Measurements from ENCODE around the gene RFWD3.
A peak's percentile ranks its signal among the peaks of the same experiment; 100 is the strongest.

RFWD3 gene

GRCh38 chr16:74605332-74605731 is 61.3 kb downstream of the RFWD3 start:
- Histone ChIP-seq H2AFZ (ENCODE audit: low read depth, low read length) (no peak overlapping the region), H3K9me3 (ENCODE audit: insufficient read depth, low read length, severe bottlenecking) (no peaks in the 10 kb centered on the region), H3K36me3 (ENCODE audit: insufficient read depth, low read length) (no peaks in the 10 kb centered on the region; the same call in 1 of the 2 replicates), H3K4me2 (ENCODE audit: insufficient read depth, low read length) (peak overlapping the region; percentile 77), H3K4me3 (ENCODE audit: low read depth in 1 of 2, low read length in 2 of 2) (peak overlapping the region in 1 of 2 experiments; percentile 90; a peak in 2 of 4 replicates), H3K4me1 (ENCODE audit: insufficient read depth, low read length) (peaks cover 64% of the 10 kb centered on the region), H3K79me2 (ENCODE audit: insufficient read depth, low read length) (peaks cover 53% of the 10 kb centered on the region), H3K27me3 (ENCODE audit: insufficient read depth, low read length, poor library complexity) (no peaks in the 10 kb centered on the region), H4K20me1 (ENCODE audit: insufficient read depth, low read length) (peaks cover 23% of the 10 kb centered on the region), H3K27ac (ENCODE audit: low read length) (no peak overlapping the region), H3K9ac (ENCODE audit: low read depth, low read length) (peak overlapping the region; percentile 89)
- TF ChIP-seq EZH2 (IDR thresholded peaks at IDR 0.05; ENCODE audit: borderline replicate concordance, low read depth, low read length, severe bottlenecking) = no peak
- TF ChIP-seq, protein P1, sequence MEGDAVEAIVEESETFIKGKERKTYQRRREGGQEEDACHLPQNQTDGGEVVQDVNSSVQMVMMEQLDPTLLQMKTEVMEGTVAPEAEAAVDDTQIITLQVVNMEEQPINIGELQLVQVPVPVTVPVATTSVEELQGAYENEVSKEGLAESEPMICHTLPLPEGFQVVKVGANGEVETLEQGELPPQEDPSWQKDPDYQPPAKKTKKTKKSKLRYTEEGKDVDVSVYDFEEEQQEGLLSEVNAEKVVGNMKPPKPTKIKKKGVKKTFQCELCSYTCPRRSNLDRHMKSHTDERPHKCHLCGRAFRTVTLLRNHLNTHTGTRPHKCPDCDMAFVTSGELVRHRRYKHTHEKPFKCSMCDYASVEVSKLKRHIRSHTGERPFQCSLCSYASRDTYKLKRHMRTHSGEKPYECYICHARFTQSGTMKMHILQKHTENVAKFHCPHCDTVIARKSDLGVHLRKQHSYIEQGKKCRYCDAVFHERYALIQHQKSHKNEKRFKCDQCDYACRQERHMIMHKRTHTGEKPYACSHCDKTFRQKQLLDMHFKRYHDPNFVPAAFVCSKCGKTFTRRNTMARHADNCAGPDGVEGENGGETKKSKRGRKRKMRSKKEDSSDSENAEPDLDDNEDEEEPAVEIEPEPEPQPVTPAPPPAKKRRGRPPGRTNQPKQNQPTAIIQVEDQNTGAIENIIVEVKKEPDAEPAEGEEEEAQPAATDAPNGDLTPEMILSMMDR (IDR thresholded peaks at IDR 0.05; ENCODE audit: borderline replicate concordance, extremely low read depth, low read length, poor library complexity, severe bottlenecking) = no peak
- DNase-seq = no peak
- no peak for ATAC-seq (ENCODE audit: insufficient read depth, low read depth)

DNA sequence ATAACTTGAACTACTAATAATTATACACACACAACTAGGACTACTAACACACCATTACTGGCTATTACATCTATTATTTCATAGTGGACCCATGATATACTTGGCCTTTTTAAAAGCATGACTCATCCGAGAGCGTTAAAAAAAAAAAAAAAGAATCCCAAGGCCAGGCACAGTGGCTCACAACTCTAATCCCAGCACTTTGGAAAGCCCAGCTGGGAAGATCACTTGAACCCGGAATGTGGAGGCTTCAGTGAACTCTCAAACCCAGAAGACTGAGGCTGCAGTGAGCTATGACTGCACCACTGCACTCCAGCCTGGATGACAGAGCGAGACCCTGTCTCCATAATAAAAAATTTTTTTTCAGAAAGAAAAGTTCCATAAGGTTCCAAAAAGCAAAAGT is 62.8 kb downstream of the RFWD3 start:
- H3K27me3 ChIP-seq (ENCODE audit: insufficient read depth, low read length, poor library complexity) = no peaks in the 10 kb centered on the region
- TF ChIP-seq EZH2 (IDR thresholded peaks at IDR 0.05; ENCODE audit: borderline replicate concordance, low read depth, low read length, severe bottlenecking) = no peak
- TF ChIP-seq, protein P1 (IDR thresholded peaks at IDR 0.05; ENCODE audit: borderline replicate concordance, extremely low read depth, low read length, poor library complexity, severe bottlenecking) = no peak
- no peak for DNase-seq
- no peak for ATAC-seq (ENCODE audit: insufficient read depth, low read depth)
- H3K4me3 ChIP-seq (ENCODE audit: low read depth in 1 of 2, low read length in 2 of 2) = no peak overlapping the region
- H3K36me3 ChIP-seq (ENCODE audit: insufficient read depth, low read length) = no peaks in the 10 kb centered on the region; the same call in 1 of the 2 replicates
- no peak overlapping the region for H3K4me2 ChIP-seq (ENCODE audit: insufficient read depth, low read length)
- peaks cover 26% of the 10 kb centered on the region for H4K20me1 ChIP-seq (ENCODE audit: insufficient read depth, low read length)
- H2AFZ ChIP-seq (ENCODE audit: low read depth, low read length) = no peak overlapping the region
- H3K27ac ChIP-seq (ENCODE audit: low read length) = no peak overlapping the region
- H3K9me3 ChIP-seq (ENCODE audit: insufficient read depth, low read length, severe bottlenecking) = no peaks in the 10 kb centered on the region
- peaks cover 65% of the 10 kb centered on the region for H3K79me2 ChIP-seq (ENCODE audit: insufficient read depth, low read length)
- peaks cover 57% of the 10 kb centered on the region for H3K4me1 ChIP-seq (ENCODE audit: insufficient read depth, low read length)
- no peak overlapping the region for H3K9ac ChIP-seq (ENCODE audit: low read depth, low read length)

DNA sequence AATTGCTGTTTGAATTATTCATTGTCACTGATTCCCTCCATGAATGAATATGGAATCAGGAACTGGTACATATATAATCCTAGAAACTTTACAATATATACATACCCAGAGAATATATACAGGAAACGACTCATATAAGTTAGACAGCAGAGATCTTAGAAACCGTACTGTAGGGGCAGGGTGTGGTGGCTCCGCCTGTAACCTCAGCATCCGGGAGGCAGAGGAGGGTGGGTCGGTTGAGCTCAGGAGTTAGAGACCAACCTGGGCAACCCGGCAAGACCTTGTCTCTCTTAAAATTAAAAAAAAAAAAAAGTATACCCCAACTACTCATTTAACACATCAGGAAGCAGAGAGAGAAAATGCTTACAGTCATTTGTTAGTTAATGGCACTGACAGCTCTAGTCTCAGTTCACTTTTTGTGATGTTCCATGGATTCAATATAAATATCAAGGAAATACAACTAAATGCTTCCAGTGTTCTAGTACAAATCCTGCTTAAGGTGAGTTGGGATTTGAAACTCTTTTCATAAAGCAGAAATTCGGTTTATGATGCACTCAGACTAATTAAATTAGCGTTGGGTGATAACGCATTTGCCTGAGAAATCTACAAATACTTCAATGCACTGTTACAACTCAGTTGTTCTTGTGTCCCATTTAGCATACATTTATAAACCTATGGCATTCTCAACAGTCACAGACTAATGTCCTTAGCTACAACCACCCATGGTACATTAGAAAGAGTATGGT is 65.4 kb downstream of the RFWD3 start:
- DNase-seq (peak; percentile 76), ATAC-seq (ENCODE audit: insufficient read depth, low read depth) (peak; percentile 100)
- Histone ChIP-seq H3K9ac (ENCODE audit: low read depth, low read length) (no peak overlapping the region), H3K36me3 (ENCODE audit: insufficient read depth, low read length) (no peaks in the 10 kb centered on the region; the same call in 1 of the 2 replicates), H3K9me3 (ENCODE audit: insufficient read depth, low read length, severe bottlenecking) (no peaks in the 10 kb centered on the region), H4K20me1 (ENCODE audit: insufficient read depth, low read length) (peaks cover 22% of the 10 kb centered on the region), H3K4me2 (ENCODE audit: insufficient read depth, low read length) (peak overlapping the region; percentile 37), H3K79me2 (ENCODE audit: insufficient read depth, low read length) (peaks cover 75% of the 10 kb centered on the region), H3K27ac (ENCODE audit: low read length) (peak overlapping the region; percentile 32; the same call in 1 of the 2 replicates), H3K4me3 (ENCODE audit: low read depth in 1 of 2, low read length in 2 of 2) (no peak overlapping the region), H3K27me3 (ENCODE audit: insufficient read depth, low read length, poor library complexity) (no peaks in the 10 kb centered on the region), H3K4me1 (ENCODE audit: insufficient read depth, low read length) (peaks cover 42% of the 10 kb centered on the region), H2AFZ (ENCODE audit: low read depth, low read length) (no peak overlapping the region)
- no peak for TF ChIP-seq EZH2 (IDR thresholded peaks at IDR 0.05; ENCODE audit: borderline replicate concordance, low read depth, low read length, severe bottlenecking)
- TF ChIP-seq, protein P1 (IDR thresholded peaks at IDR 0.05; ENCODE audit: borderline replicate concordance, extremely low read depth, low read length, poor library complexity, severe bottlenecking) = no peak
